Left ventricle myocardium inferior (tissue), 1 donor: ENCODE results near the gene SF1. TPM values are rescaled to one million over a fixed set of nuclear protein-coding genes. Genes with fewer than 3 reads are reported as not detected.
A peak's percentile ranks its signal among the peaks of the same experiment; 100 is the strongest.

Experiments used
- DNase-seq: peaks from one replicate; pipeline ENCODE4 v3.0.0-alpha.2; 2020
- H3K27ac ChIP-seq: fragments of 200-600 bp; replicated peaks from 2 replicates; pipeline ENCODE4 v1.8.0; 2021
- H3K27me3 ChIP-seq: fragments of 200-600 bp; 2 replicates; pipeline ENCODE4 v1.8.0; 2021; ENCODE audit warnings: low read depth
- H3K36me3 ChIP-seq: fragments of 200-600 bp; 2 replicates; pipeline ENCODE4 v1.8.0; 2021
- H3K4me1 ChIP-seq: fragments of 200-600 bp; 2 replicates; pipeline ENCODE4 v1.8.0; 2021
- H3K4me3 ChIP-seq: fragments of 200-600 bp; 2 replicates; pipeline ENCODE4 v1.8.0; 2021; ENCODE audit warnings: mild to moderate bottlenecking, moderate library complexity
- H3K9me3 ChIP-seq: fragments of 200-600 bp; replicated peaks from 2 replicates; pipeline ENCODE4 v1.8.0; 2021
- CTCF ChIP-seq: fragments of 200-600 bp; IDR thresholded peaks from 2 replicates; pipeline ENCODE4 v1.8.0; 2021; ENCODE audit warnings: antibody characterized with exemption, mild to moderate bottlenecking, borderline replicate concordance
- intact Hi-C: fragments of 100-400 bp; cut with micrococcal nuclease; formaldehyde crosslinking; loops from one replicate; pipeline ENCODE4 v1.11.0; 2022
- total RNA-seq: library from RNA; stranded (reverse); fragmentation: NEBNext Ultra II Directional; extraction: Animal tissue kit (Norgen Biotek cat#: 25700); gene quantifications from one replicate; pipeline ENCODE4 v1.2.1, GENCODE V29; 2021
- donor health status: DM: no; HTN: yes; CAD: no; lungs with severe emphysema.

SF1 gene
- total RNA-seq, 1 donor from 2014 or later = 188 TPM

- DNase-seq = no peak
- no peaks in the 10 kb centered on the region for H3K27me3 ChIP-seq
- H3K4me3 ChIP-seq = peak overlapping the region; percentile 77
- intact Hi-C loops = no loop called here
- peak overlapping the region; percentile 99 for H3K27ac ChIP-seq
- H3K9me3 ChIP-seq = no peaks in the 10 kb centered on the region
- TF ChIP-seq CTCF = no peak
- H3K36me3 ChIP-seq = peaks cover 26% of the 10 kb centered on the region
- peaks cover 48% of the 10 kb centered on the region for H3K4me1 ChIP-seq
Observed at GRCh38 chr11:64741375-64742086, 36.8 kb downstream of the SF1 start.

- Histone ChIP-seq H3K4me3 (no peak overlapping the region), H3K36me3 (peaks cover 39% of the 10 kb centered on the region), H3K27ac (no peak overlapping the region), H3K27me3 (no peaks in the 10 kb centered on the region), H3K9me3 (no peaks in the 10 kb centered on the region), H3K4me1 (peaks cover 32% of the 10 kb centered on the region)
- intact Hi-C loops = no loop called here
- DNase-seq = no peak
- no peak for TF ChIP-seq CTCF
Observed at GRCh38 chr11:64739871-64740270, 38.5 kb downstream of the SF1 start.

DNA sequence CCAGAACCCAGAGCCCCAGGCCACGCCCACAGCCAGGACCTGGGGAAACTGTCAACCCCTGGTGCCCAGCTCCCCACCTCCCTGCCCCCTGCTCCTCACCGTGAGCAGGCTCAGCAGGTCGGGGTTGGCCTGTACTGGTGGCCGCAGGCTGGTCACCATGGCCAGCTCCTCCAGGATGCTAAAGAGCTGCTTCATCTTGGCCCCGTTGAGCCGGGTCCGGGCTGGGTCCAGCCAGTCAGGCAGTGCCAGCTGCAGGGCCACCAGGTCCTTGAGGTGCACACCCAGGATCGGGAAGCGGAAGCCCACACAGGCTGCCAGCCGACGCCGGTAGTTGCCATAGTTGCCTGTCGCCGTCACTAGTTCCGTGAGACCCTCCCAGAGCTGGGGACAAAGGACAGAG, 41.7 kb downstream of the SF1 start:
- H3K27me3 ChIP-seq = no peaks in the 10 kb centered on the region
- no peak overlapping the region for H3K27ac ChIP-seq
- H3K36me3 ChIP-seq = peaks cover 51% of the 10 kb centered on the region
- intact Hi-C loops = no loop called here
- no peak for DNase-seq
- H3K4me3 ChIP-seq = no peak overlapping the region
- H3K9me3 ChIP-seq = no peaks in the 10 kb centered on the region
- no peak for TF ChIP-seq CTCF
- peaks cover 3% of the 10 kb centered on the region for H3K4me1 ChIP-seq

GRCh38 chr11:64735725-64736259, 42.5 kb downstream of the SF1 start:
- Histone ChIP-seq H3K36me3 (peaks cover 46% of the 10 kb centered on the region), H3K4me3 (no peak overlapping the region), H3K27ac (no peak overlapping the region), H3K27me3 (no peaks in the 10 kb centered on the region), H3K4me1 (no peaks in the 10 kb centered on the region), H3K9me3 (no peaks in the 10 kb centered on the region)
- intact Hi-C loops = no loop called here
- no peak for DNase-seq
- TF ChIP-seq CTCF = no peak

DNA sequence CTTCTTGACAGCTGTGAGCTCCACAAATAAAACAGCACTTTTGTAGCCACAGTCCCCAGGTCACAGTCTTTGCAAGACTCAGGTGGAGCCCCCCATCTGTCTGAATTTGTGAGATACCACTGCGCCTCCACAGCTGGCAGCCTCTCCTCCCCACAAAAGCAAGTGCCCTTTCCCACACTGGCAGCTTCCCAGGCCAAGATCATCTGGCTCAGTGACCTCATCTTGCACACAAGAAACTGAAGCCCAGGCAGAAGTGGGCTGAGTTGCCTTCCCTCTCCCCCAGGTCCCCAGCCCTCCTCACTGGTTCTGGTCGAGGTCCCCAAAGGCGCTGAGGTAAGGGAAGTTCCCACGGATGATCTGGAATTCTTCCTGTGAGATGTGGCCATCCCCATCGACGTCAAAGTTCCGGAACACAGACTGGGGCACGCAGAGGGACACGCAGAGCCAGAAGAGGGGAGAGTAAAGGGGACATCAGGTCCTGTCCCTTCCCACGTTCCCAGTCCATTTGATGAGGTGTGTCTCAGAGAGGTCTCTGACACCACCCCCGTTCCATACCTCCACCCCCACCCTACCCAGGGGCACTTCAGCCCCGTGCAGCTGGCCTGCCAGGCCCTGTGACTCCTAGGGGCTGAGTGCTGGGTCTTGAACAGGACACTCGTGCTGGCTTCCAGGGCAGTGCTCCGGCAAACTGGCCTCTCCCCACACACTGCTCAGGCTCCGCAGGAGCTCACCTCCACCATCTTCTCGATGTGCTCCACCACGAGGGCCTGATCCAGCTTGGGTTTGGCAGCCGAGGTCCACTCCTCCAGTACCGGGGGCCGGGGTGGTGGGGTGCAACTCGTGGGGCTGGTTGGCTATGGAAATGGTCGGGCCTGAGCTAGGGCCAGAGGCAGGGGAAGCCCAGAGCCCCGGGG, 43.3 kb downstream of the SF1 start:
- intact Hi-C loops = no loop called here
- Histone ChIP-seq H3K4me1 (peaks cover 3% of the 10 kb centered on the region), H3K36me3 (peaks cover 48% of the 10 kb centered on the region), H3K27ac (no peak overlapping the region), H3K4me3 (no peak overlapping the region), H3K9me3 (no peaks in the 10 kb centered on the region), H3K27me3 (no peaks in the 10 kb centered on the region)
- DNase-seq = no peak
- TF ChIP-seq CTCF = no peak
